Smooth muscle cell (in vitro differentiated cells): ENCODE measurements around the gene REL. TPM values are rescaled to one million over a fixed set of nuclear protein-coding genes. Genes with fewer than 3 reads are reported as not detected.

Source experiments
- DNase-seq: peaks from one replicate; lab custom pipeline; 2025; ENCODE audit not compliant: unreplicated experiment; lab: John Stamatoyannopoulos, UW
- H2AFZ ChIP-seq: fragments of 200-600 bp; sonication (generic); 2 replicates; pipeline ENCODE4 v1.6.0; 2016; ENCODE audit warnings: antibody characterized with exemption, low read depth, mild to moderate bottlenecking
- H3F3A ChIP-seq: fragments of 200-600 bp; sonication (generic); 2 replicates; pipeline ENCODE4 v1.6.0; 2017; ENCODE audit warnings: antibody characterized with exemption, low read depth
- H3K27ac ChIP-seq: fragments of 200-600 bp; sonication (generic); 2 replicates; pipeline ENCODE4 v1.5.1; 2016; ENCODE audit warnings: low read depth, mild to moderate bottlenecking
- H3K27me3 ChIP-seq: fragments of 200-600 bp; sonication (generic); 2 replicates; pipeline ENCODE4 v1.6.1; 2016; ENCODE audit warnings: low read depth, mild to moderate bottlenecking
- H3K36me3 ChIP-seq: fragments of 200-600 bp; sonication (generic); 2 replicates; pipeline ENCODE4 v1.5.1; 2016; ENCODE audit warnings: low read depth
- H3K4me1 ChIP-seq: fragments of 200-600 bp; sonication (generic); 2 replicates; pipeline ENCODE4 v1.5.1; 2016; ENCODE audit warnings: low read depth
- H3K4me2 ChIP-seq: fragments of 200-600 bp; sonication (generic); 2 replicates; pipeline ENCODE4 v1.6.0; 2016; ENCODE audit warnings: mild to moderate bottlenecking
- H3K4me3 ChIP-seq: fragments of 200-600 bp; sonication (generic); 2 replicates; pipeline ENCODE4 v1.5.1; 2016; ENCODE audit warnings: mild to moderate bottlenecking
- H3K79me2 ChIP-seq: fragments of 200-600 bp; sonication (generic); 2 replicates; pipeline ENCODE4 v1.6.0; 2016; ENCODE audit warnings: low read depth, mild to moderate bottlenecking
- H3K9ac ChIP-seq: fragments of 200-600 bp; sonication (generic); 2 replicates; pipeline ENCODE4 v1.6.0; 2016; ENCODE audit warnings: low read depth
- H3K9me3 ChIP-seq: fragments of 200-600 bp; sonication (generic); replicated peaks from 2 replicates; pipeline ENCODE4 v1.5.1; 2016; ENCODE audit warnings: low read depth
- H4K20me1 ChIP-seq: fragments of 200-600 bp; sonication (generic); 2 replicates; pipeline ENCODE4 v1.6.0; 2016; ENCODE audit warnings: low read depth
- WGBS: methylation state at CpG from one replicate; pipeline ENCODE4 v1.1.7; 2016; ENCODE audit warnings: low lambda C conversion rate; 5-methylcytosine and 5-hydroxymethylcytosine counted together
- polyA plus RNA-seq: library from polyadenylated mRNA; unstranded; fragments of >200 nt; fragmentation: Nextera tagmentation; extraction: Ambion mirVana; gene quantifications from 2 replicates; pipeline ENCODE4 v1.2.1, GENCODE V29; 2016
- total RNA-seq: library from RNA; depleted of rRNA; stranded (reverse); fragments of >200 nt; gene quantifications from 2 replicates; pipeline ENCODE4 v1.2.3, GENCODE V29; 2014
- TF ChIP-seq, protein P1 (sequence below): fragments of 200-600 bp; sonication (generic); IDR thresholded peaks from 2 replicates; pipeline ENCODE4 v1.5.1; 2017; ENCODE audit warnings: borderline replicate concordance, mild to moderate bottlenecking, antibody characterized with exemption; ENCODE audit not compliant: insufficient read depth, poor library complexity, severe bottlenecking

The REL gene
- total and polyA plus RNA-seq, 2 experiments from 2014 or later = 2.3 to 15.3 TPM

DNA sequence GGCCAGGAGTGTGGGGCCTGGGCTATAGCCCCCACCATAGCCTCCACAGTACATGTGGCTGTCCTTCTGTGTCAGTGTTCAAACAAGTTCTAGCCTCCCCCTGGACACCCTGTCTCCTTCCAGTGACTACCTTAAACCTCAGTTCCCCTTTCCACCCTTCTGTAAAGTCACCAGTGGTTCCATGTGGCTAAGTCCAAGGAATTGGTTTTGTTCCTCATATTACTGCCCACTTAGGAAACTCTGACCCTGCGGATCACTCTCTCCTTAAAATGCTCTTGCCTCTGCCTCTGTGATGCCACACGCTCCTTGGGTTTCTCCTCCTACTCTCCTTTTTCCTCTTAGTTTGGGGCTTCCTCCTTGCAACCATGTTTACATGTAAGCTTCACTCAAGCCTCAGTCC is 27.8 kb upstream of the REL start:
- TF ChIP-seq, protein P1, sequence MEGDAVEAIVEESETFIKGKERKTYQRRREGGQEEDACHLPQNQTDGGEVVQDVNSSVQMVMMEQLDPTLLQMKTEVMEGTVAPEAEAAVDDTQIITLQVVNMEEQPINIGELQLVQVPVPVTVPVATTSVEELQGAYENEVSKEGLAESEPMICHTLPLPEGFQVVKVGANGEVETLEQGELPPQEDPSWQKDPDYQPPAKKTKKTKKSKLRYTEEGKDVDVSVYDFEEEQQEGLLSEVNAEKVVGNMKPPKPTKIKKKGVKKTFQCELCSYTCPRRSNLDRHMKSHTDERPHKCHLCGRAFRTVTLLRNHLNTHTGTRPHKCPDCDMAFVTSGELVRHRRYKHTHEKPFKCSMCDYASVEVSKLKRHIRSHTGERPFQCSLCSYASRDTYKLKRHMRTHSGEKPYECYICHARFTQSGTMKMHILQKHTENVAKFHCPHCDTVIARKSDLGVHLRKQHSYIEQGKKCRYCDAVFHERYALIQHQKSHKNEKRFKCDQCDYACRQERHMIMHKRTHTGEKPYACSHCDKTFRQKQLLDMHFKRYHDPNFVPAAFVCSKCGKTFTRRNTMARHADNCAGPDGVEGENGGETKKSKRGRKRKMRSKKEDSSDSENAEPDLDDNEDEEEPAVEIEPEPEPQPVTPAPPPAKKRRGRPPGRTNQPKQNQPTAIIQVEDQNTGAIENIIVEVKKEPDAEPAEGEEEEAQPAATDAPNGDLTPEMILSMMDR = no peak
- WGBS = 94% methylated on average over 2 of the region's 2 CpGs
- no peak overlapping the region for H2AFZ ChIP-seq

DNA sequence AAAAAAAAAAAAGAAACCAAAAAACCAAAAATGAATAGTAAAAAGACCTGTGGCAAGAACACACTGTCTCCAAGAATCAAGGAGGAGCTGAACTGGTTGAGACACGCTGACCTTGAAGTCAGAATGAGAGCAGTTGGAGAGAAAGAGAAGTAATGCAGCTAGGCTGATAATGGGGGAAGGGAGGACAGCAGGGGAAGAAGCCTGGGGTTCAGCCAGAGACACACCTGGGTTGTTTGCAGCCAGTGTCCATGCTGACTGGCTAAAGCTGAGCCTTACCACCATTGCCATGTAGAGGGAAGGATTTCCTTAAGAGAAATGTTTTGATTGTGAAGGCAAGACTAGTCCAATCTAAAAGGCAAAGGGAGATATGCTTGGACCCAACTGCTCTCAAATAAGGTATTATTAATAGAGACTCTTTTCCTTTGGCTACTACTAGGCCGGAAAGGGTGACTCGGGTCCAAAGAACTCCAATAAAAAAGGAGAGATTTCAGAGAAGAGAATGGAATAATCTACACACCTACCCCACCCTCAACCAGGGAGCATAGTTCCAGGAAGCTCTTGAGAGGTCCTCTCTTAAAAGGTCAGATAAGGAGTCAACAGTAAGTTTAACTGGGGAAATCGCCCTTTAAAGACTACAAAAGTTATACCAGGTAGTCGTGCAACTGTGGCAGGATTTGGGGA is 25.2 kb upstream of the REL start:
- TF ChIP-seq, protein P1 = no peak
- Histone ChIP-seq H3K9ac (no peak overlapping the region), H3F3A (no peaks in the 10 kb centered on the region), H3K27me3 (no peaks in the 10 kb centered on the region), H4K20me1 (no peaks in the 10 kb centered on the region), H3K4me1 (no peaks in the 10 kb centered on the region), H2AFZ (no peak overlapping the region), H3K27ac (no peak overlapping the region), H3K9me3 (no peaks in the 10 kb centered on the region), H3K4me2 (no peak overlapping the region), H3K36me3 (no peaks in the 10 kb centered on the region), H3K4me3 (no peak overlapping the region), H3K79me2 (no peaks in the 10 kb centered on the region)
- WGBS = 83% methylated on average over 5 of the region's 5 CpGs
- no peak for DNase-seq

More for the DNA sequence above, 27.8 kb upstream of the REL start:
- no peaks in the 10 kb centered on the region for H3K36me3 ChIP-seq
- no peak overlapping the region for H3K9ac ChIP-seq
- no peaks in the 10 kb centered on the region for H3K4me1 ChIP-seq
- no peak overlapping the region for H3K27ac ChIP-seq
- no peaks in the 10 kb centered on the region for H4K20me1 ChIP-seq
- H3K9me3 ChIP-seq = no peaks in the 10 kb centered on the region
- DNase-seq = no peak
- no peaks in the 10 kb centered on the region for H3K79me2 ChIP-seq
- no peak overlapping the region for H3K4me2 ChIP-seq
- H3K4me3 ChIP-seq = no peak overlapping the region
- H3K27me3 ChIP-seq = no peaks in the 10 kb centered on the region
- H3F3A ChIP-seq = no peaks in the 10 kb centered on the region

DNA sequence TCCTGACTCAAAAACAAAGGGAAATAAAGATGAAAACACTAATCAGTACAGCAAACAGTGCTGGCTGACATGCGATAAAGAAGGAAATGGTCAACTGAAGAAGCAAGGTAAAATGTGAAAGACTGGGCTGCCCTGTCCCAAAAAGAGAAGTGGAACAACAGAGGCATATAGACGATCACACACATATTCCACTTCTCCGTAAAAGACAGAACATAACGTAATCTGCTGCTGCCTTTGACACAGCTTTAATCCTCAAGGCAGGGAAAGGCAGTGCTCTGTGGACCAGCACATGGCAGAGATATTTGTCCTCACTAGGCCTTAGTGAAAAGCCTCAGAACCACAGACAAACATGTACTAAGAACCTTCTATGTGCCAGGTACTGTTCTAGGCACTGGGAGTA is 24.3 kb upstream of the REL start:
- Histone ChIP-seq H3K4me2 (no peak overlapping the region), H3K4me3 (no peak overlapping the region), H3F3A (no peaks in the 10 kb centered on the region), H3K4me1 (no peaks in the 10 kb centered on the region), H3K27ac (no peak overlapping the region), H3K9ac (no peak overlapping the region), H2AFZ (no peak overlapping the region), H3K36me3 (no peaks in the 10 kb centered on the region), H3K27me3 (no peaks in the 10 kb centered on the region), H3K79me2 (no peaks in the 10 kb centered on the region), H3K9me3 (no peaks in the 10 kb centered on the region), H4K20me1 (no peaks in the 10 kb centered on the region)
- no peak for DNase-seq
- TF ChIP-seq, protein P1 = no peak
- 85% methylated on average over 4 of the region's 4 CpGs for WGBS

DNA sequence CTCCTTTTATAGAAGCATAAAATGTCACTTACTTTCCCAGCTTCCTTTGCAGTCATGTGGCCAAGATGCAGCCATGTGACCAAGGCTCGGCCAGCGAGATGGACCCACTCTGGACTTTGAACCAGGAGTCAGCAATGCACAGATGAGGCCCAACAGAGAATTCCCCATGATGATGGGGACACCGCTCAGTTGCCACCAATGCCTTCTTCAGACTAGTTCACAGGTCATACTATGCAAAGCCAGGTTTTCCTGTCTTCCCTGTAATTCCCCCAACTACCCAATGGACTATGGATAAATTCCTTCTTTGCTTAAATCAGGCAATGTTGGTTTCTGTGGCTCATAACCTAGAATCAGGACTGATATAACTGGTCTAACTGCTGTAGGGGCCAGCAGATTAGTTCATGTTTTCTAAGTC is 22.5 kb upstream of the REL start:
- Histone ChIP-seq H4K20me1 (no peaks in the 10 kb centered on the region), H3K4me1 (no peaks in the 10 kb centered on the region), H3K4me3 (no peak overlapping the region), H3F3A (no peaks in the 10 kb centered on the region), H3K79me2 (no peaks in the 10 kb centered on the region), H3K9me3 (no peaks in the 10 kb centered on the region), H3K36me3 (no peaks in the 10 kb centered on the region), H2AFZ (no peak overlapping the region), H3K4me2 (no peak overlapping the region), H3K27me3 (no peaks in the 10 kb centered on the region), H3K27ac (no peak overlapping the region), H3K9ac (no peak overlapping the region)
- TF ChIP-seq, protein P1 = no peak
- DNase-seq = no peak
- 98% methylated on average over 3 of the region's 3 CpGs for WGBS
